Spleen (tissue), 11 donors: ENCODE data around the gene C1QTNF1. TPM values are rescaled to one million over a fixed set of nuclear protein-coding genes. Genes with fewer than 3 reads are reported as not detected.

ENCODE experiments used
- DNase-seq: peaks from one replicate; pipeline ENCODE4 v3.0.0-alpha.2; 2020
- H3K27ac ChIP-seq, 8 donors: fragments of 200-600 bp; sonication (generic) in 7 of 8; 1 replicate in 4 of 8; 2 replicates in 4 of 8; pipeline versions ENCODE4 v1.5.0 to v1.8.0; 2016 to 2021; ENCODE audit warnings: inconsistent platforms in 4 of 8, mild to moderate bottlenecking in 4 of 8, moderate library complexity in 1 of 8
- H3K27me3 ChIP-seq, 7 donors: fragments of 200-600 bp; sonication (generic) in 6 of 7; replicated peaks in 1 of 7; 1 replicate in 4 of 7; 2 replicates in 3 of 7; pipeline versions ENCODE4 v1.5.0 to v1.8.0; 2016 to 2021; ENCODE audit warnings: inconsistent platforms in 3 of 7, mild to moderate bottlenecking in 1 of 7
- H3K36me3 ChIP-seq, 6 donors: fragments of 200-600 bp; sonication (generic) in 5 of 6; 1 replicate in 4 of 6; 2 replicates in 2 of 6; pipeline versions ENCODE4 v1.5.0 to v1.8.0; 2016 to 2021; ENCODE audit warnings: inconsistent platforms in 2 of 6
- H3K4me1 ChIP-seq, 6 donors: fragments of 200-600 bp; sonication (generic) in 5 of 6; 1 replicate in 3 of 6; 2 replicates in 3 of 6; pipeline versions ENCODE4 v1.5.0 to v1.8.0; 2016 to 2021; ENCODE audit warnings: inconsistent platforms in 3 of 6
- H3K4me3 ChIP-seq, 8 donors: fragments of 200-600 bp; sonication (generic) in 7 of 8; 1 replicate in 4 of 8; 2 replicates in 4 of 8; pipeline versions ENCODE4 v1.5.0 to v1.8.0; 2016 to 2021; ENCODE audit warnings: inconsistent platforms in 4 of 8, mild to moderate bottlenecking in 4 of 8, moderate library complexity in 2 of 8
- H3K9me3 ChIP-seq, 8 donors: fragments of 200-600 bp; sonication (generic) in 7 of 8; 1 replicate in 4 of 8; 2 replicates in 4 of 8; pipeline versions ENCODE4 v1.5.0 to v1.8.0; 2016 to 2021; ENCODE audit warnings: inconsistent platforms in 4 of 8
- CTCF ChIP-seq, 11 experiments: fragments of 200-600 bp in 7 of 11; fragments of 450-650 bp in 4 of 11; sonication (generic) in 4 of 11; IDR thresholded peaks in 8 of 11; conservative IDR thresholded peaks in 3 of 11; 1 replicate in 7 of 11; 2 replicates in 4 of 11; pipeline versions ENCODE4 v1.4.0 to v1.8.0; 2016 to 2021; ENCODE audit warnings: antibody characterized with exemption in 11 of 11, inconsistent platforms in 4 of 11, mild to moderate bottlenecking in 1 of 11
- POLR2A ChIP-seq, 3 donors: fragments of 450-650 bp; IDR thresholded peaks; one replicate each; pipeline ENCODE4 v1.5.1; 2017; ENCODE audit warnings: antibody characterized with exemption in 3 of 3, mild to moderate bottlenecking in 1 of 3
- POLR2AphosphoS5 ChIP-seq, 3 donors: sonication (generic); formaldehyde crosslinking; IDR thresholded peaks; one replicate each; pipeline ENCODE4 v1.5.1; 2017; ENCODE audit warnings: antibody characterized with exemption in 3 of 3
- WGBS, 5 donors: extraction: QIAGEN DNeasy Blood & Tissue Kit in 3 of 5; methylation state at CpG; one replicate each; pipeline versions ENCODE4 v1.1.5 to v1.1.7; 2013 to 2018; 5-methylcytosine and 5-hydroxymethylcytosine counted together
- intact Hi-C: fragments of 100-400 bp; cut with DNase I; formaldehyde crosslinking; loops from one replicate; pipeline ENCODE4 v1.15.0; 2023; ENCODE audit warnings: low total_unique reads
- polyA plus RNA-seq, 3 donors: library from polyadenylated mRNA; stranded (reverse); fragments of 200-250 nt; gene quantifications; one replicate each; pipeline ENCODE4 v1.2.1, GENCODE V29; 2013
- total RNA-seq, 7 donors: library from RNA; depleted of rRNA in 3 of 7; stranded (reverse); fragments of >200 nt in 3 of 7; fragmentation: NEBNext Ultra II Directional in 4 of 7; extraction: Animal tissue kit (Norgen Biotek cat#: 25700) in 4 of 7; gene quantifications; one replicate each; pipeline versions ENCODE4 v1.1.0 to v1.2.1, GENCODE V29; 2016 to 2021
- donor health status: healthy with polysubstance abuse.
- donor health status: DM: no; HTN: no; CAD: no; lungs with moderate emphysema.
- donor health status: DM: no; HTN: no; CAD: no.
- donor health status: Bipolar disorder and iron deficiency.
- donor health status: healthy.
- donor health status: DM: no; HTN: no; CAD: no.
- donor health status: DM: yes; HTN: yes; CAD: no.

C1QTNF1 gene
- total and polyA plus RNA-seq, 10 donors: 14.7 to 101 (median 44.4) TPM

- H3K36me3 ChIP-seq: peaks cover 0 to 88% (median 82%) of the 10 kb centered on the region in 6 donors
- WGBS, 5 donors: 91 to 97% (median 94%) methylated on average over 17 of the region's 17 CpGs
- no peak for TF ChIP-seq POLR2A (IDR thresholded peaks at IDR 0.05)
- TF ChIP-seq CTCF (IDR thresholded peaks at IDR 0.05 in 8 of 11, conservative IDR thresholded peaks at IDR 0.05 in 3 of 11): no peak
- no peak for TF ChIP-seq POLR2AphosphoS5 (IDR thresholded peaks at IDR 0.05)
- no peak overlapping the region for H3K4me3 ChIP-seq
- no peaks in the 10 kb centered on the region for H3K9me3 ChIP-seq
- H3K4me1 ChIP-seq: peaks cover 7 to 45% (median 22%) of the 10 kb centered on the region in 6 donors
- intact Hi-C loops: no loop called here
- no peak overlapping the region for H3K27ac ChIP-seq
- H3K27me3 ChIP-seq: no peaks in the 10 kb centered on the region
- DNase-seq: peak; percentile 67
Measured at GRCh38 chr17:79080761-79081290, 56.9 kb downstream of the C1QTNF1 start.

DNA sequence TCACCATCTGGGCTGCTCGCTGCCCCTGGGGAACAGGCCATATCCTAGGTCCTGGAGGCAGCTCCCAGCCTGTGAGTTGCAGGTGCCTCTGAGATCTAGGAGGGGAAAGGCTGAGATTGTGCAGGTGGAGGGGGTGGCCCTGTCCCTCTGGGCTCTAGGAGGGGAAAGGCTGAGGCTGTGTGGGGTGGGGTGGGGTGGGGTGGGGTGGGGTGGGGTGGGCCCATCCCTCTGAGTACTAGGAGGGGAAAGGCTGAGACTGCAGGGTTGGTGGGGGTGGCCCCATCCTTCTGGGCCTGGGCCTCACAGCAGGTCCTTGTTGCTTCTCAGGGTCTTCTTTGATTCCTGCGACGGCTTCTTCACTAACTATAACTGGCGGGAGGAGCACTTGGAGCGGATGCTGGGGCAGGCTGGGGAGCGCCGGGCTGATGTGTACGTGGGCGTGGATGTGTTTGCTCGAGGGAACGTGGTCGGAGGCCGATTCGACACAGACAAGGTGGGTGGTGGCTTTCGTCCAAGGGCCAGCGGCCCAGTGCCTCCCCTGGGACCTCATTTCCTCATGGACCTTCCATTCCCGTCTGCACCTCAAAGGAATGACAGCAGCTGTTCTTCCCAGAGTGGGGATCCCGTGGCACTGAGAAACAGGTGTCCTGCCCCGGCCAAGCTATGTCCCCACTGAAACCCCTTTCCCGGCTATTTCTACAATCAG is 57.8 kb downstream of the C1QTNF1 start:
- H3K27me3 ChIP-seq: no peaks in the 10 kb centered on the region
- no peak overlapping the region for H3K4me3 ChIP-seq
- H3K27ac ChIP-seq: no peak overlapping the region
- intact Hi-C loops: no loop called here
- 77 to 87% (median 83%) methylated on average over 20 of the region's 20 CpGs for WGBS, 5 donors
- H3K36me3 ChIP-seq: peaks cover 0 to 97% (median 91%) of the 10 kb centered on the region in 6 donors
- H3K9me3 ChIP-seq: no peaks in the 10 kb centered on the region
- TF ChIP-seq CTCF (IDR thresholded peaks at IDR 0.05 in 8 of 11, conservative IDR thresholded peaks at IDR 0.05 in 3 of 11): no peak
- TF ChIP-seq POLR2A (IDR thresholded peaks at IDR 0.05): no peak
- TF ChIP-seq POLR2AphosphoS5 (IDR thresholded peaks at IDR 0.05): no peak
- DNase-seq: peak; percentile 58
- H3K4me1 ChIP-seq: peaks cover 0 to 36% (median 13%) of the 10 kb centered on the region in 6 donors

DNA sequence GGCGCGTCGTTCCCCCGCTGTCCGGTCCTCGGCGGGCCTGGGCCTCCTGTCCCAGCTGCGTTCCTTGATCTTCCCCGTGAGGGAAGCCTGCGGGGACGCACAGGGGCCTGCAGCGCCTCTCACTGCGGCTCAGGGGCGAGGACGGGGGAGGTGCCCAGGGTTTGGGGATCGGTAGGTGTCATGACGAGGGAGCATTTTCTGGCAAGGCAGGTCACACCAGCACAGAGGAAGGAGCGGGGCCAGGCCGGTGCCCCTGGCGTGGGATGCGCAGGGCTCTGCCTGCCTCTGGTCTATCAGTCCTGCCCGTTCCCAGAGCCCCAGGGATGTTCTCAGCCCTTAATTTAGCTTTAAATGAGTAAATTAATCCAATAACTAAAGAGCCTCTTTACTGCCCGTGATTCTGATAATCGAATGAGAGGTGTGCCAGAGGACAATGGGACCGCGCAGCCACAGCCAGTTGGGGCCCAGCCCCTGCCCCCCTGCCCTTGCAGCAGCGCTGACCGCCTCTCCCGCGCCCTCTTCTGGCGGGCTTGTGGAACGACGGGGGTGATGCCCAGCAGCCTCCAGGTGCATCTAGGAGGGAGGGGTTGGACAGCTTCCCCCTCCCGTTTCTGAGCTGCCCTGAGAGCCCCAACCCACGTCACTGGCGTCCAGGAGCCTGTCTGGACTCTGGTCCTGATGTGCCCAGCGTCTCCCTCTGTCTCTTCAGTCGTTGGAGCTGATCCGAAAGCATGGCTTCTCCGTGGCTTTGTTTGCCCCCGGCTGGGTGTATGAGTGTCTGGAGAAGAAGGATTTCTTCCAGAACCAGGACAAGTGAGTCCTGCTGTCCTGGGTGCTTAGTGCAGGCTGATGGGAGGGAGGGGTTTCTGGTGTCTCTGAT is 58.6 kb downstream of the C1QTNF1 start:
- Histone ChIP-seq H3K36me3 (peaks cover 0 to 100% (median 95%) of the 10 kb centered on the region in 6 donors), H3K4me3 (no peak overlapping the region), H3K27me3 (no peaks in the 10 kb centered on the region), H3K4me1 (peaks cover 0 to 34% (median 7%) of the 10 kb centered on the region in 6 donors), H3K27ac (no peak overlapping the region), H3K9me3 (no peaks in the 10 kb centered on the region)
- peak; percentile 85 for DNase-seq
- intact Hi-C loops: no loop called here
- 63 to 75% (median 70%) methylated on average over 36 to 41 of the region's 41 CpGs for WGBS, 5 donors
- peak; percentile 43 to 89 (median 81) for TF ChIP-seq CTCF (IDR thresholded peaks at IDR 0.05 in 8 of 11, conservative IDR thresholded peaks at IDR 0.05 in 3 of 11)
- TF ChIP-seq POLR2A (IDR thresholded peaks at IDR 0.05): no peak
- peak in 2 of 3 donors; percentile 50 to 71 for TF ChIP-seq POLR2AphosphoS5 (IDR thresholded peaks at IDR 0.05)
